ENCODE results near the gene RNF6.

DNA sequence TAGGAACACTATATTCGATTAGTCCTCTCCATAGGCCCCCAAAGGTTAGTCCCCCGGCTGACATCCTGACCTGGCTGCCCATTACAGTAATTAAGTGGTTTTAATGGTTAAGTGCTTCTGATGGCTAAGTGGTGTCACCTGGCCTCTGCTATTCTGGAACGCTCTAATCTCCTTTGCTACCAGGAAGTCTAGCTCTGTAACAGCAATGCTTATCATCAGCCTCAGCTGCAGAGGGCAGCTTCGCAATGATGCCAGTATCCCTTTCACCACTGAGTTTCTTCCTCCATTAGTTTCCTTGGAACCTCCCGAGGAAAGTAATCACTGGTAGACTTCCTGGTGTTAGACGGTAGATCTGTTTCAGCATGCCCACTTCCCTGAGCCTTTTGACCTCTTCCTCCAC lies 8.6 kb upstream of the RNF6 start:
- TF ChIP-seq CTCF (IDR thresholded peaks at IDR 0.05) (no peak), POLR2A (IDR thresholded peaks at IDR 0.05) (no peak)

Measured in testis (tissue), 2 donors.